Astrocyte of the spinal cord (primary cell): Measurements from ENCODE around the gene RBM47.

ENCODE experiments used
- DNase-seq: peaks from one replicate; pipeline ENCODE4 v3.0.0; 2011; ENCODE audit warnings: low read depth, low spot score
- H3K4me3 ChIP-seq: 2 replicates; pipeline ENCODE4 v1.5.1; 2011; ENCODE audit warnings: low read depth, mild to moderate bottlenecking, low read length, moderate library complexity
- in situ Hi-C: cut with HindIII; loops from 2 replicates; pipeline ENCODE4 v1.10.0; 2017; ENCODE audit warnings: low sequenced_read_pairs
- TF ChIP-seq, protein P1 (sequence below): IDR thresholded peaks from 2 replicates; pipeline ENCODE4 v1.5.1; 2012; ENCODE audit warnings: low read depth, mild to moderate bottlenecking, low read length, inconsistent platforms

RBM47 gene

DNA sequence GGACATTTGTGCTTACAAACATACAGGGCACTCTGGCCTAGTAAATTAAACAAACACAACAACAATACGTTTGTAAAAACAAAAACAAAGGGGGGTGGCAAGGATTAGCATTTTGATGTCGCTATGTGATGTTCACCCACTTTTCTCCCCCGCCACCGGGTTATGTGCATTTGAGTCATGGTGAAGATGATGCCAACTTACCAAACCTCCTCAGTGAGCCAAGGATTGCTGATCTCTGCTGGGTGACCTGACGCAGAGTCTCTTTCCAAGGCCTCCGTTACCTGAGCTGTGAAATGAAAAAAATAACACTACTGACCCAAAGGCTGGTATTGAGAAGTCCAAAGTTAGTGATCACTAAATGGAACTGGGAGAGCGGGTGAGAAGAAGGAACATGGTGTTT lies 85.4 kb downstream of the RBM47 start:
- in situ Hi-C loops, result no loop called here
- TF ChIP-seq, protein P1, sequence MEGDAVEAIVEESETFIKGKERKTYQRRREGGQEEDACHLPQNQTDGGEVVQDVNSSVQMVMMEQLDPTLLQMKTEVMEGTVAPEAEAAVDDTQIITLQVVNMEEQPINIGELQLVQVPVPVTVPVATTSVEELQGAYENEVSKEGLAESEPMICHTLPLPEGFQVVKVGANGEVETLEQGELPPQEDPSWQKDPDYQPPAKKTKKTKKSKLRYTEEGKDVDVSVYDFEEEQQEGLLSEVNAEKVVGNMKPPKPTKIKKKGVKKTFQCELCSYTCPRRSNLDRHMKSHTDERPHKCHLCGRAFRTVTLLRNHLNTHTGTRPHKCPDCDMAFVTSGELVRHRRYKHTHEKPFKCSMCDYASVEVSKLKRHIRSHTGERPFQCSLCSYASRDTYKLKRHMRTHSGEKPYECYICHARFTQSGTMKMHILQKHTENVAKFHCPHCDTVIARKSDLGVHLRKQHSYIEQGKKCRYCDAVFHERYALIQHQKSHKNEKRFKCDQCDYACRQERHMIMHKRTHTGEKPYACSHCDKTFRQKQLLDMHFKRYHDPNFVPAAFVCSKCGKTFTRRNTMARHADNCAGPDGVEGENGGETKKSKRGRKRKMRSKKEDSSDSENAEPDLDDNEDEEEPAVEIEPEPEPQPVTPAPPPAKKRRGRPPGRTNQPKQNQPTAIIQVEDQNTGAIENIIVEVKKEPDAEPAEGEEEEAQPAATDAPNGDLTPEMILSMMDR, result no peak
- H3K4me3 ChIP-seq, result no peak overlapping the region
- no peak for DNase-seq

DNA sequence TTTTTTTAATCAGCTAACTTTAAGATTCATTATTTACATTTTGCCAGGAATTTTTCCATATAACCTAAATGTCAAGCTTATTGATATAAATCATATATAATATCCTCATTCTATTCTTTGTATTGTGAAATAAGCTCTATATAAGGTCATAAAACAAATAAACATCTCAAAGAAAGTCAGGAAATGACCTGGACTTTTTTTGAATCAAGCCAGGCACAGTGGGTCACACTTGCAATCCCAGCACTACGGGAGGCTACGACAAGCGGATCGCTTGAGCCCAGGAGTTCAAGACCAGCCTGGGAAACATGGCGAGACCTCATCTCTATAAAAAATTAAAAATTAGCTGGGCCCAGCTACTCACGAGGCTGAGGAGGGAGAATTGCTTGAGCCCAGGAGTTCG lies 88.9 kb downstream of the RBM47 start:
- in situ Hi-C loops, result no loop called here
- no peak for DNase-seq

DNA sequence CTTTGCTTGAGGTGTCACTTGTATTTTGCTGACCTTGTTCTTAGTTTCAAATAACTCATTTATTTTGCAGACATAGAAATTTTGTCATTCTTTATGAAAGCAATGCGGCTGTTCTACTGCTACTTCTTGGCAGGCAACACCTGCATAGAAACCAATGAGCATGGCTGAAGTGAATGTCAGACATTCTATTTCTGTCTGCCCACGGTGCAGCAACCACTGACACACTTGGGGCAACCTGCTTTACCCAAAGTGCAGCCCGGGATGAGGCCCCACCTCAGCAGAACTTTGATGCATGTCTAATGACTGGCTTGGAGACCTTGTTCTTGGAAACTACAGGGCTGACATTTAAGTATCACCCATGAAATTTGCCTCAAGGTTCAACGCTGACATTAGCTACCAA lies 93.6 kb downstream of the RBM47 start:
- no peak for DNase-seq
- in situ Hi-C loops, result no loop called here
- TF ChIP-seq, protein P1, result no peak
- no peak overlapping the region for H3K4me3 ChIP-seq

More for the DNA sequence above, 88.9 kb downstream of the RBM47 start:
- H3K4me3 ChIP-seq, result no peak overlapping the region
- TF ChIP-seq, protein P1, result no peak

DNA sequence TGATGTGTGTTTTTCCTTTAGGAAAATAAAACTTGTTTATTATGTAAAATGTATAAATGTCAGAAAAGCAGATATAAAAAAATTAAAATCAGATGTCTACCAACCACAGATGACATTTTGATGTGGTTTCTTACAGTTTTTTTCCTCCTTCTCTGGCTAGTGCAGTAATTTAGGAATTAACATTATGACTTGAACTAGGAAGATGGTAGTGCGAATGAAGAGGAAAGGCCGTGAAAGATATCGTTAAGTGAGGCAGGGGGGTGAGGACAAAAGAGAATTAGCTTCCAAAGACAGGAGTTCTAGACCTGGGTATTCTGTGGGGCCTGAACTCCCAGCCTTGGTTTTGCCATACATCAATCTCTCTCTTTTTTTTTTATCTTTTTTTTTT lies 98.0 kb downstream of the RBM47 start:
- in situ Hi-C loops, result no loop called here
- no peak overlapping the region for H3K4me3 ChIP-seq
- no peak for DNase-seq
- TF ChIP-seq, protein P1, result no peak

DNA sequence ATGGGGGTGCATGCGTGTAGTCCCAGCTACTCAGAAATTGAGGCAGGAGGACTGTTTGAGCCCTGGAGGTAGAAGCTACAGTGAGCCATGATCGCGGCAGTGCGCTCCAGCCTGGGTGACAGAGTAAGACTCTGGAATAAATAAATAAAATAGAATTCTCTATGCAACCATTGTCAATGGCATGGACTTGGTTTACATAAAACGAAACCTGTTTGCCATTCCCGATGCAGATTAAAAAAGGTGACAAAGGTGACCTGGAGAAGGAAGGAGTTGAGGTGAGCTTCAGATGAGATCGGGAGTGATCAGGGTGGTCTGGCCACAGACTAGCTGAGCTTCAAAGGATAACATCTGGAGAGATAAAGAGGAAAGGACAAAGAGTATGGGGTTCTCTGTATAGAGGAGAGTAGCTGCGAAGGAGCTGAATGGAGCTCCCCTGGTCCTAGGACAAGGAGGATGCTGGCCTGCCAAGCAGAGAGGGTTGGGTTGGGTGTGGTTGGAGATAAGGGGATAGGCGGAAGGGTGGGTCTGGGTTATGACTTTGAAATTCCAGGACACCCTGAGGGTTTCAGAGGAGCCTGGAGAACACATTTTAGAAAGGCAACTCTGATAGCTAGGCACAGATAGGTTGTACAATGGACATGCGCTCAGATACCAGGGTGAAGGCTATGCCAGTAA lies 98.6 kb downstream of the RBM47 start:
- no peak overlapping the region for H3K4me3 ChIP-seq
- in situ Hi-C loops, result no loop called here
- DNase-seq, result no peak
- TF ChIP-seq, protein P1, result no peak

DNA sequence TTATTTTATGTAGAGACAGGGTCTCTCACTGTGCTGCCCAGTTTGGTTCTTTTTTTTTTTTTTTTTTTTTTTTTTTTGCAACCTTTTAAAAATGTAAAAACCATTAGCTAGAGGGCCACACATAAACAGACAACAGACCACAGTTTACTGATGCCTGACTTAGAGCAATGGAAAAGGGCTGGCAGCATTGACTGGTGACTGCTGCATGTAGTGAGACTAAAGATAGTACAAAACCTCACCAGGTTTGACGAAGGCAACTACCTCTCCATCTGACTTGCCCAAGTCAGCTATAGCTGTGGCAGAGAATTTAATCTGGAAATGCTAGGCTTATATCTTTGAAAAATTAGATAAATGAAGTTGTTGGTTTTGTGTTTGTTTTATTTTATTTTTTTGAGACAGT lies 102.9 kb downstream of the RBM47 start:
- TF ChIP-seq, protein P1, result no peak
- in situ Hi-C loops, result no loop called here
- DNase-seq, result no peak
- no peak overlapping the region for H3K4me3 ChIP-seq
